Prostate gland (tissue), 2 donors: Measurements from ENCODE around the gene PSMA7.

Experiments
- POLR2A ChIP-seq: fragments of 450-650 bp; IDR thresholded peaks from one replicate; pipeline ENCODE4 v1.6.1; 2016; ENCODE audit warnings: antibody characterized with exemption, mild to moderate bottlenecking
- POLR2AphosphoS5 ChIP-seq: sonication (generic); formaldehyde crosslinking; IDR thresholded peaks from one replicate; pipeline ENCODE4 v1.6.1; 2017; ENCODE audit warnings: antibody characterized with exemption
- TF ChIP-seq, protein P1 (sequence below), 4 experiments: fragments of 200-600 bp in 2 of 4; fragments of 450-650 bp in 2 of 4; sonication (generic) in 2 of 4; IDR thresholded peaks; 1 replicate in 3 of 4; 2 replicates in 1 of 4; pipeline ENCODE4 v1.5.1; 2016 to 2019; ENCODE audit warnings: antibody characterized with exemption in 4 of 4, mild to moderate bottlenecking in 2 of 4, moderate library complexity in 2 of 4

DNA sequence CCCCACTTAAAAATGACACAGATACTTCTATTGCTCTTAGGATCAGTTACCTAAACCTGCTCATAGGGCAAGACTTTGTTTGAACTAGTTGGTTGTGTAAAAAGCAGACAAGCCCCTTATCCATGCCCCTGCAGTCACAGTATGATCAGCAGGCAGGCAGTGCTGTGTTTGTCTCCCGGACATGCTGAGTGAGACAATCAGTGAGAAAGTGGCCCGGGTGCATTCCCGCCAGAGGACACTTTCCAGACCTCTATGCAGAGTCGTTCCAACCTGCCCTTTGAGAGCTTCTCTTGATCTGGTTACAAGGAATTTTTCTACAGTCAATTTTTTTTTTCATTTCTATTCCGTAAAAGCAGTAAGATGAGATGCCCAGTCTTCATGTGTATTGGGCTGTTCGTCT, 14.7 kb downstream of the PSMA7 start:
- TF ChIP-seq, protein P1, sequence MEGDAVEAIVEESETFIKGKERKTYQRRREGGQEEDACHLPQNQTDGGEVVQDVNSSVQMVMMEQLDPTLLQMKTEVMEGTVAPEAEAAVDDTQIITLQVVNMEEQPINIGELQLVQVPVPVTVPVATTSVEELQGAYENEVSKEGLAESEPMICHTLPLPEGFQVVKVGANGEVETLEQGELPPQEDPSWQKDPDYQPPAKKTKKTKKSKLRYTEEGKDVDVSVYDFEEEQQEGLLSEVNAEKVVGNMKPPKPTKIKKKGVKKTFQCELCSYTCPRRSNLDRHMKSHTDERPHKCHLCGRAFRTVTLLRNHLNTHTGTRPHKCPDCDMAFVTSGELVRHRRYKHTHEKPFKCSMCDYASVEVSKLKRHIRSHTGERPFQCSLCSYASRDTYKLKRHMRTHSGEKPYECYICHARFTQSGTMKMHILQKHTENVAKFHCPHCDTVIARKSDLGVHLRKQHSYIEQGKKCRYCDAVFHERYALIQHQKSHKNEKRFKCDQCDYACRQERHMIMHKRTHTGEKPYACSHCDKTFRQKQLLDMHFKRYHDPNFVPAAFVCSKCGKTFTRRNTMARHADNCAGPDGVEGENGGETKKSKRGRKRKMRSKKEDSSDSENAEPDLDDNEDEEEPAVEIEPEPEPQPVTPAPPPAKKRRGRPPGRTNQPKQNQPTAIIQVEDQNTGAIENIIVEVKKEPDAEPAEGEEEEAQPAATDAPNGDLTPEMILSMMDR (IDR thresholded peaks at IDR 0.05): no peak
- TF ChIP-seq POLR2A: no peak
- no peak for TF ChIP-seq POLR2AphosphoS5
